H1 (cell line): Measurements from ENCODE around the gene SMG5. TPM values are rescaled to one million over a fixed set of nuclear protein-coding genes. Genes with fewer than 3 reads are reported as not detected.

Source experiments
- CTCF ChIA-PET: fragments of 300-600 bp; sonication (Branson Sonifier 250); formaldehyde crosslinking; loops from one replicate; lab custom pipeline; 2021; ENCODE audit not compliant: partially characterized antibody; lab: Charles Lee
- POLR2A ChIA-PET: fragments of 300-600 bp; sonication (Branson Sonifier 250); formaldehyde crosslinking; loops from one replicate; lab custom pipeline; 2021; ENCODE audit warnings: inconsistent platforms; ENCODE audit not compliant: partially characterized antibody; lab: Charles Lee
- DNase-seq, 2 experiments: peaks; one replicate each; pipeline versions ENCODE4 v3.0.0 to v3.0.0-alpha.2; 2010 to 2022; ENCODE audit warnings: low spot score in 2 of 2, low read depth in 1 of 2, mixed read lengths in 1 of 2
- FAIRE-seq: peaks from 2 replicates; lab custom pipeline; 2011; peaks lifted over from hg19 to GRCh38; lab: Jason Lieb, UNC
- H2AFZ ChIP-seq: 2 replicates; pipeline ENCODE4 v1.8.1; 2012; ENCODE audit warnings: low read length, inconsistent platforms
- H2AK5ac ChIP-seq: 2 replicates; pipeline ENCODE4 v1.6.1; 2013; ENCODE audit warnings: low read depth, low read length
- H2BK120ac ChIP-seq: replicated peaks from 2 replicates; pipeline ENCODE3; 2013; ENCODE audit warnings: low read depth, low read length, inconsistent platforms
- H2BK12ac ChIP-seq: 2 replicates; pipeline ENCODE4 v1.6.1; 2013; ENCODE audit warnings: low read depth, low read length
- H2BK15ac ChIP-seq: 2 replicates; pipeline ENCODE4 v1.6.1; 2013; ENCODE audit warnings: low read length
- H2BK20ac ChIP-seq: 2 replicates; pipeline ENCODE4 v1.6.1; 2013; ENCODE audit warnings: low read length
- H2BK5ac ChIP-seq: 2 replicates; pipeline ENCODE4 v1.6.1; 2013; ENCODE audit warnings: low read depth, low read length
- H3K14ac ChIP-seq: 2 replicates; pipeline ENCODE4 v1.6.1; 2013; ENCODE audit warnings: inconsistent platforms; ENCODE audit not compliant: insufficient read length
- H3K18ac ChIP-seq: 2 replicates; pipeline ENCODE4 v1.6.1; 2013; ENCODE audit warnings: low read length; ENCODE audit errors: extremely low read depth
- H3K23ac ChIP-seq: 2 replicates; pipeline ENCODE4 v1.6.1; 2013; ENCODE audit warnings: inconsistent platforms; ENCODE audit not compliant: insufficient read length
- H3K23me2 ChIP-seq: 2 replicates; pipeline ENCODE4 v1.6.1; 2013; ENCODE audit warnings: low read depth, low read length
- H3K27ac ChIP-seq: 2 replicates; pipeline ENCODE4 v1.6.1; 2011; ENCODE audit warnings: low read depth, low read length, inconsistent platforms
- H3K27me3 ChIP-seq, 4 experiments: replicated peaks in 1 of 4; 1 replicate in 1 of 4; 2 replicates in 3 of 4; pipeline versions ENCODE4 v1.6.1 to v1.8.1; 2011 to 2013; ENCODE audit warnings: low read length in 3 of 4, mild to moderate bottlenecking in 3 of 4, inconsistent platforms in 2 of 4, mixed read lengths in 2 of 4, moderate library complexity in 1 of 4; ENCODE audit not compliant: control insufficient read depth in 3 of 4, insufficient read depth in 3 of 4; ENCODE audit errors: extremely low read depth in 1 of 4
- H3K36me3 ChIP-seq, 4 experiments: 2 replicates each; pipeline versions ENCODE4 v1.6.1 to v1.8.1; 2011 to 2013; ENCODE audit warnings: mild to moderate bottlenecking in 4 of 4, low read length in 3 of 4, moderate library complexity in 2 of 4, control low read depth in 1 of 4, inconsistent platforms in 1 of 4; ENCODE audit not compliant: insufficient read depth in 4 of 4, control insufficient read depth in 2 of 4
- H3K4ac ChIP-seq: replicated peaks from 2 replicates; pipeline ENCODE3; 2013; ENCODE audit warnings: low read length, low read depth, mixed read lengths, inconsistent platforms; ENCODE audit not compliant: insufficient read length
- H3K4me1 ChIP-seq, 4 experiments: replicated peaks in 1 of 4; 1 replicate in 1 of 4; 2 replicates in 3 of 4; pipeline versions ENCODE4 v1.6.1 to v1.8.1; 2011 to 2013; ENCODE audit warnings: low read length in 3 of 4, inconsistent platforms in 2 of 4, mixed read lengths in 1 of 4; ENCODE audit not compliant: insufficient read depth in 4 of 4, control insufficient read depth in 3 of 4
- H3K4me2 ChIP-seq, 2 experiments: 2 replicates each; pipeline versions ENCODE4 v1.6.1 to v1.8.1; 2011 to 2013; ENCODE audit warnings: low read depth in 2 of 2, low read length in 2 of 2, control low read depth in 1 of 2, inconsistent platforms in 1 of 2, mild to moderate bottlenecking in 1 of 2; ENCODE audit not compliant: insufficient read depth in 1 of 2
- H3K4me3 ChIP-seq, 4 experiments: fragments of 200-600, 300-600 bp in 1 of 4; sonication (generic), shearing (Covaris generic), sonication (Bioruptor Twin) in 1 of 4; 2 replicates each; pipeline versions ENCODE4 v1.5.1 to v1.8.1; 2011 to 2016; ENCODE audit warnings: low read length in 4 of 4, low read depth in 3 of 4, control low read depth in 2 of 4, inconsistent platforms in 2 of 4, mild to moderate bottlenecking in 2 of 4, mixed read lengths in 1 of 4, moderate library complexity in 1 of 4; ENCODE audit not compliant: insufficient read depth in 2 of 4; ENCODE audit errors: extremely low read depth in 1 of 4
- H3K56ac ChIP-seq: replicated peaks from 2 replicates; pipeline ENCODE3; 2013; ENCODE audit warnings: low read depth, mild to moderate bottlenecking, mixed read lengths, low read length, inconsistent platforms; ENCODE audit not compliant: insufficient read length
- H3K79me1 ChIP-seq: 2 replicates; pipeline ENCODE4 v1.6.1; 2013; ENCODE audit warnings: low read depth, low read length, control low read depth
- H3K79me2 ChIP-seq, 2 experiments: 2 replicates each; pipeline versions ENCODE4 v1.6.1 to v1.8.1; 2012 to 2013; ENCODE audit warnings: low read length in 2 of 2, mild to moderate bottlenecking in 2 of 2, inconsistent platforms in 1 of 2; ENCODE audit not compliant: insufficient read depth in 2 of 2, control insufficient read depth in 1 of 2
- H3K9ac ChIP-seq, 4 experiments: replicated peaks in 1 of 4; 1 replicate in 1 of 4; 2 replicates in 3 of 4; pipeline versions ENCODE4 v1.6.1 to v1.8.1; 2011 to 2013; ENCODE audit warnings: low read depth in 3 of 4, low read length in 3 of 4, control low read depth in 2 of 4, mild to moderate bottlenecking in 2 of 4, moderate library complexity in 2 of 4, inconsistent platforms in 1 of 4; ENCODE audit errors: extremely low read depth in 1 of 4
- H3K9me3 ChIP-seq, 2 experiments: 2 replicates each; pipeline versions ENCODE4 v1.6.1 to v1.8.1; 2012 to 2013; ENCODE audit warnings: mild to moderate bottlenecking in 2 of 2, moderate library complexity in 2 of 2, control low read depth in 1 of 2, inconsistent platforms in 1 of 2, low read depth in 1 of 2, low read length in 1 of 2, mixed read lengths in 1 of 2; ENCODE audit not compliant: insufficient read depth in 2 of 2
- H4K20me1 ChIP-seq, 2 experiments: replicated peaks in 1 of 2; 2 replicates each; pipeline versions ENCODE3 to v1.8.1; 2011 to 2013; ENCODE audit warnings: inconsistent platforms in 2 of 2, low read length in 2 of 2, mild to moderate bottlenecking in 1 of 2; ENCODE audit not compliant: insufficient read depth in 2 of 2, control insufficient read depth in 1 of 2
- H4K5ac ChIP-seq: 2 replicates; pipeline ENCODE4 v1.6.1; 2013; ENCODE audit warnings: low read length, low read depth, mixed read lengths, inconsistent platforms; ENCODE audit not compliant: insufficient read length
- H4K8ac ChIP-seq: 2 replicates; pipeline ENCODE4 v1.8.0; 2013; ENCODE audit warnings: mild to moderate bottlenecking, moderate library complexity, low read length, inconsistent platforms; ENCODE audit not compliant: insufficient read depth; ENCODE audit errors: extremely low read depth
- H4K91ac ChIP-seq: replicated peaks from 2 replicates; pipeline ENCODE3; 2013; ENCODE audit warnings: low read length, mixed read lengths, inconsistent platforms; ENCODE audit not compliant: insufficient read length
- CHD1 ChIP-seq: IDR thresholded peaks from 2 replicates; pipeline ENCODE4 v1.6.1; 2012; ENCODE audit warnings: low read depth, low read length, improper control_type of control experiment
- HDAC2 ChIP-seq, 2 experiments: fragments of 300-600 bp in 1 of 2; sonication (generic) in 1 of 2; IDR thresholded peaks; 2 replicates each; pipeline ENCODE4 v1.6.1; 2011 to 2012; ENCODE audit warnings: low read depth in 2 of 2, low read length in 2 of 2, mild to moderate bottlenecking in 2 of 2, moderate library complexity in 2 of 2, borderline replicate concordance in 1 of 2, inconsistent platforms in 1 of 2
- HDAC6 ChIP-seq: IDR thresholded peaks from one replicate; pipeline ENCODE4 v1.7.1; 2012; ENCODE audit warnings: low read depth, mild to moderate bottlenecking, inconsistent platforms, low read length, moderate library complexity
- NANOG ChIP-seq: IDR thresholded peaks from 2 replicates; pipeline ENCODE4 v1.6.1; 2011; ENCODE audit warnings: low read length, low read depth, mild to moderate bottlenecking, inconsistent platforms; ENCODE audit not compliant: insufficient read depth, poor library complexity, severe bottlenecking
- RAD21 ChIP-seq, 2 experiments: IDR thresholded peaks in 1 of 2; conservative IDR thresholded peaks in 1 of 2; 2 replicates each; pipeline ENCODE4 v1.6.1; 2011; ENCODE audit warnings: low read depth in 2 of 2, low read length in 2 of 2, improper control_type of control experiment in 1 of 2, inconsistent platforms in 1 of 2, mild to moderate bottlenecking in 1 of 2, moderate library complexity in 1 of 2
- SIN3A ChIP-seq, 2 experiments: IDR thresholded peaks in 1 of 2; conservative IDR thresholded peaks in 1 of 2; 2 replicates each; pipeline ENCODE4 v1.6.1; 2011 to 2012; ENCODE audit warnings: low read length in 2 of 2, improper control_type of control experiment in 1 of 2, low read depth in 1 of 2, mild to moderate bottlenecking in 1 of 2
- SUZ12 ChIP-seq: fragments of 200-600 bp; sonication (generic); IDR thresholded peaks from 2 replicates; pipeline ENCODE4 v1.6.1; 2012; ENCODE audit warnings: mild to moderate bottlenecking, inconsistent platforms, low read length, moderate library complexity, mixed read lengths
- WGBS, 2 experiments: shearing (Covaris generic) in 1 of 2; methylation state at CpG; one replicate each; pipeline versions ENCODE4 v1.1.6 to v1.1.7; 2013 to 2015; ENCODE audit warnings: low lambda C conversion rate in 2 of 2, mixed read lengths in 2 of 2, inconsistent platforms in 1 of 2, low coverage in 1 of 2, missing lambda C conversion rate in 1 of 2; ENCODE audit not compliant: insufficient replicate concordance in 2 of 2, insufficient coverage in 1 of 2, insufficient read length in 1 of 2; ENCODE audit errors: extremely low coverage in 1 of 2, missing lambda C conversion rate in 1 of 2; 5-methylcytosine and 5-hydroxymethylcytosine counted together
- polyA plus RNA-seq, 7 experiments: library from polyadenylated mRNA; depleted of rRNA in 3 of 7; stranded (reverse) in 5 of 7; unstranded in 2 of 7; fragments of >200 nt in 5 of 7; fragments of 200-250 nt in 2 of 7; gene quantifications; 1 replicate in 5 of 7; 2 replicates in 1 of 7; 4 replicates in 1 of 7; pipeline versions ENCODE4 v1.2.1 to v1.2.3, GENCODE V29; 2011 to 2013; ENCODE audit warnings: missing spikeins in 2 of 7, mixed read lengths in 2 of 7
- total RNA-seq: library from RNA; stranded (reverse); fragmentation: NEBNext Ultra II Directional; extraction: Animal tissue kit (Norgen Biotek cat#: 25700); gene quantifications from 2 replicates; pipeline ENCODE4 v1.2.1, GENCODE V29; 2021
- TF ChIP-seq, protein P1 (sequence below): IDR thresholded peaks from 2 replicates; pipeline ENCODE4 v1.6.1; 2011; ENCODE audit warnings: low read length, improper control_type of control experiment
- TF ChIP-seq, protein P2 (sequence below): IDR thresholded peaks from 2 replicates; pipeline ENCODE4 v1.6.1; 2012; ENCODE audit warnings: low read length, inconsistent platforms

Gene SMG5
- total and polyA plus RNA-seq, 2 of the 8 experiments (the other 6 are each of a cell fraction or from before 2014, with no cell fraction given): 32.7 to 98.0 TPM

DNA sequence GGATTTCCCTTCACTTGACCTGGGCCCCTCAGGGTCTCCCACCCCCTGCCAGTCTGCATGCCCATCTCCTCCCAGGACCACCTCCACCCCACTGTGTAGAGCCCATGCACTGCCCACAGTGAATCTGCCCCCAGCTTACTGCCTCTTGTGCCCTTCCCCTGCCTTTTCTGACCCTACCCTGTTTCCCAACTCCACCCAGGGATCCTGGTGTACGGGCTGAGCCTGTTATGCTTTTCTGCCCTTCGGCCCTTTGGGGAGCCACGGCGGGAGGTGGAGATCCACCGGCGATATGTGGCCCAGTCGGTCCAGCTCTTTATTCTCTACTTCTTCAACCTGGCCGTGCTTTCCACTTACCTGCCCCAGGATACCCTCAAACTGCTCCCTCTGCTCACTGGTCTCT, 3.4 kb upstream of the SMG5 start:
- Histone ChIP-seq H2BK5ac (no peak overlapping the region), H2BK20ac (no peak overlapping the region), H3K23ac (no peak overlapping the region), H2AFZ (no peak overlapping the region), H2BK15ac (no peak overlapping the region), H3K4me3 (no peak overlapping the region), H4K5ac (no peak overlapping the region), H4K8ac (no peak overlapping the region), H2BK120ac (no peak overlapping the region), H2AK5ac (no peak overlapping the region), H3K14ac (no peak overlapping the region), H3K36me3 (no peaks in the 10 kb centered on the region), H3K4ac (no peak overlapping the region), H2BK12ac (no peak overlapping the region), H3K27ac (no peak overlapping the region), H3K23me2 (peaks cover 13% of the 10 kb centered on the region), H3K79me1 (0 out of 2 replicates have a peak, but pooled peaks cover 2% of the 10 kb centered on the region), H4K20me1 (peaks cover 0 to 4% of the 10 kb centered on the region in 2 experiments), H4K91ac (no peak overlapping the region), H3K9me3 (no peaks in the 10 kb centered on the region), H3K18ac (no peak overlapping the region), H3K4me2 (no peak overlapping the region), H3K56ac (no peak overlapping the region), H3K9ac (no peak overlapping the region), H3K79me2 (peaks cover 9 to 12% of the 10 kb centered on the region in 2 experiments), H3K4me1 (peaks cover 0 to 9% (median 3%) of the 10 kb centered on the region in 4 experiments; a peak in 2 of 7 replicates), H3K27me3 (no peaks in the 10 kb centered on the region)
- DNase-seq (no peak), FAIRE-seq (no peak)
- WGBS, 2 experiments: 94% methylated on average over 8 of the region's 8 CpGs; no CpG with 5 or more reads in 1 of the 2 experiments
- CTCF ChIA-PET: interaction anchor here (0.6 to 1.0 kb wide), 2 partner anchors 40 to 300 kb away, joined by 3 read pairs; no protein-coding TSS in a partner anchor
- POLR2A ChIA-PET: interaction anchor here (1.0 to 17.4 kb wide), 5 partner anchors 15 to 73 kb away, joined by 3 to 221 read pairs (median 3); partner anchors contain the start of genes GLMP, PMF1 and VHLL
- TF ChIP-seq SIN3A (conservative IDR thresholded peaks at IDR 0.05 in 1 of 2, IDR thresholded peaks at IDR 0.05 in 1 of 2; ENCODE audit: low read depth in 1 of 2, low read length in 2 of 2): no peak
- TF ChIP-seq RAD21 (IDR thresholded peaks at IDR 0.05 in 1 of 2, conservative IDR thresholded peaks at IDR 0.05 in 1 of 2; ENCODE audit: low read depth in 2 of 2, low read length in 2 of 2): no peak
- no peak for TF ChIP-seq NANOG
- no peak for TF ChIP-seq CHD1
- no peak for TF ChIP-seq HDAC6
- no peak for TF ChIP-seq HDAC2 (IDR thresholded peaks at IDR 0.05; ENCODE audit: borderline replicate concordance in 1 of 2, low read depth in 2 of 2, low read length in 2 of 2)
- TF ChIP-seq, protein P1, sequence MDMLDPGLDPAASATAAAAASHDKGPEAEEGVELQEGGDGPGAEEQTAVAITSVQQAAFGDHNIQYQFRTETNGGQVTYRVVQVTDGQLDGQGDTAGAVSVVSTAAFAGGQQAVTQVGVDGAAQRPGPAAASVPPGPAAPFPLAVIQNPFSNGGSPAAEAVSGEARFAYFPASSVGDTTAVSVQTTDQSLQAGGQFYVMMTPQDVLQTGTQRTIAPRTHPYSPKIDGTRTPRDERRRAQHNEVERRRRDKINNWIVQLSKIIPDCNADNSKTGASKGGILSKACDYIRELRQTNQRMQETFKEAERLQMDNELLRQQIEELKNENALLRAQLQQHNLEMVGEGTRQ: no peak
- TF ChIP-seq, protein P2, sequence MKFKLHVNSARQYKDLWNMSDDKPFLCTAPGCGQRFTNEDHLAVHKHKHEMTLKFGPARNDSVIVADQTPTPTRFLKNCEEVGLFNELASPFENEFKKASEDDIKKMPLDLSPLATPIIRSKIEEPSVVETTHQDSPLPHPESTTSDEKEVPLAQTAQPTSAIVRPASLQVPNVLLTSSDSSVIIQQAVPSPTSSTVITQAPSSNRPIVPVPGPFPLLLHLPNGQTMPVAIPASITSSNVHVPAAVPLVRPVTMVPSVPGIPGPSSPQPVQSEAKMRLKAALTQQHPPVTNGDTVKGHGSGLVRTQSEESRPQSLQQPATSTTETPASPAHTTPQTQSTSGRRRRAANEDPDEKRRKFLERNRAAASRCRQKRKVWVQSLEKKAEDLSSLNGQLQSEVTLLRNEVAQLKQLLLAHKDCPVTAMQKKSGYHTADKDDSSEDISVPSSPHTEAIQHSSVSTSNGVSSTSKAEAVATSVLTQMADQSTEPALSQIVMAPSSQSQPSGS: no peak
- no peak for TF ChIP-seq SUZ12
